Measurements from ENCODE around the gene SRP9. TPM values are rescaled to one million over a fixed set of nuclear protein-coding genes. Genes with fewer than 3 reads are reported as not detected.
A peak's percentile ranks its signal among the peaks of the same experiment; 100 is the strongest.

Gene SRP9, protein sequence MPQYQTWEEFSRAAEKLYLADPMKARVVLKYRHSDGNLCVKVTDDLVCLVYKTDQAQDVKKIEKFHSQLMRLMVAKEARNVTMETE
- total RNA-seq: 156 TPM

DNA sequence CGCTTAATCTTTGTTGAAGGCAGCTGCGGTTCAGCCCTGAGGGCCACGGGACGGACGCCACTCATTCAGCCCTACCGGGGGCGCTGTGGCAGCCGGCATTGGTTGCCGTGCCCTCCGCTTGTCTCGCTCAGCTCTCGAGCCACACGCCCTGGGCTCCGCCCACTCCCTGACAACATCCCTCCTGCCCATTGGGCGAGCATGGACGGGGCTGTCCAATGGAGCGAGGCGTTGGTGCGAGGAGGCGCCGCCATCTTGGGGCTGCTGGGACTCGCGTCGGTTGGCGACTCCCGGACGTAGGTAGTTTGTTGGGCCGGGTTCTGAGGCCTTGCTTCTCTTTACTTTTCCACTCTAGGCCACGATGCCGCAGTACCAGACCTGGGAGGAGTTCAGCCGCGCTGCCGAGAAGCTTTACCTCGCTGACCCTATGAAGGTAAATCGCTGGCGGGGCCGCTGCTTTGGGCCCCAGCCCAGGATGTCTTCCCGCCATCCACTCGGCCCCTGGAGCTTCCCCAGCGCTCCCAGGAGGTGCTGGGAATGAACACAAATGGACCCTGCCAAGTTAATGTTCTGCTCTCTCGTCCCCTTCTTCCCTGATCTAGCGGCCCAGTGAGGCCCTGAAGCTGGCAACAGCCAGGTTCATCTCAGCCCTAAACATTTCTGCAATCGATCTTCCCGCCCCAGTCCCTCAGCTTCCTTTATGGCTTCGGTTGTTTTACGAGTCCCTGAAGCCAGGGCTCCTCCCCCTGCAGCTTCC, at the start of gene SRP9:
Gene SRP9, plus strand, starts transcription at position 244 of the 754 bp plus-strand sequence. Its CDS starts 115 bp downstream, at position 359.
- ATAC-seq: peak; percentile 100

DNA sequence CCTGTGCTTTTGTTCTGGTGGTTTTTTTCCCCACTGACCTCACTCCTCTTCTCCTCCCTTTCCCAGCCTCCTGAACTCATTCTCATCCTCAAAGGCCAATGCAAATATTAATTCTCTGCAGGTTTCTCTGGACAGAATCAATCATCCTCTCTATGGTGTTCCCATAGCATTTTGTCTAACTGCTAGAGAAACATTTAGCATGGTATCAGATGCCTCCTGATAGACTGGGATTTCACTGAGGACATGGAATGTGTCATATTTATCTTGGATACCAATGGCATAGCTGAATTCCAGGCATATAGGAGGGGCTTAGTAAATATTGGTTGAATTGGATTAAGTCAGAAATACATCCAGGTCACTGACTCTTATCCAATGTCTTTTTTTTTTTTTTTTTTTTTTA, 46.1 kb upstream of the SRP9 start:
- no peak for ATAC-seq

DNA sequence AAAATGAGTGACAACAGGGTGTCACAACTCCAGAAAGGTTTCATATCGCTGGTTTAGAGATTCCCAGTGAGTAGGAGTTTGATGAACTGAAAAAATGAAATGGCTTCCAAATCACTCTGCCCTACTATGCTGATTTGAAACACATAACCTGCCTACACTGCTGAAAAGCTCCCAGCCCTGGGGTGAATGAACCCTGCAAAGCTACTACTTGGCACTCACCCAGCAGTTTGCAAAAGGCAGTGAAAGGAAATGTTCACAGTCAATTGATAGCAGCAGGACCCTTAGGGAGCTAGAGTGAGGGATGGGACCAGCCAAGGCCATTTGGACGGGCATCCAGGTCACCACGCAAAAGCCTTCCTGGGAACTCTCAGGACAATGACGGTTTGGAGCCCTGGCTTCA, 44.4 kb upstream of the SRP9 start:
- no peak for ATAC-seq

DNA sequence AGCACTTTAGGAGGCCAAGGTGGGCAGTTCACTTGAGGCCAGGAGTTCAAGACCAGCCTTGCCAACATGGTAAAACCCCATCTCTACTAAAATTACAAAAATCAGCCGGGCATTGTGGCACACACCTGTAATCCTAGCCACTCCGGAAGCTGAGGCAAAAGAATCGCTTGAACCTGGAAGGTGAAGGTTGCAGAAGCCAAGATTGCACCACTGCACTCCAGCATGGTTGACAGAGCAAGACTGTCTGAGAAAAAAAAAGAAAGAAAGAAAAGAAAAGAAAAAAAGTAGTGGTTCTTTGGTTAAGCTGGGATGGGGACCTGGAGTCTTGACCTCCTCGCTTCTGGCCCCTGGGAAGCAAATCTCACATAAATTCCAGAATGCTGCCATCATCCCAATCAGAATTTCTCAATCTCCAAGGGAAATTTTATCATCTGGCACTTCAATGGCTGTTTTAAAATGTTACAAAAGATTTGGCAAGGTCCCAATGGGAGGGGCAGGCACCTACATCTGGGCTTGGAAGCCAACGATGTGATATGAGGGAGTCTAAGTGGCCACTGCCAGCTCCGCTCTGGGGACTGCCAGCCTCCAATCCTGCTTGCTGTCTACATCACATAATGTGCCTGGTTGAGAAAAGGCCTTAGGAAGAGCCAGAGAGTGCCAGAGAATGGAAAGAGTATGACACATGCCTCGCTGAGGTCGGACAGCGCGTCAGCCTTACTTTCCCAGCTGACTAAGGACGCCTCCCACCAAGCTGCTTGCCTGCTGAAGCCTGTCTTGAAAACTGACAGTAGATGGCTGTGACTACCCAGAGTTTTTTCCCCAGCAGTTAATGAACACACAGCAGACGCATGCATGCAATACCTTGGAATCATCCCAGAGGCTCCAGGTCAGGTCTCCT, 42.1 kb upstream of the SRP9 start:
- ATAC-seq: peak; percentile 97

DNA sequence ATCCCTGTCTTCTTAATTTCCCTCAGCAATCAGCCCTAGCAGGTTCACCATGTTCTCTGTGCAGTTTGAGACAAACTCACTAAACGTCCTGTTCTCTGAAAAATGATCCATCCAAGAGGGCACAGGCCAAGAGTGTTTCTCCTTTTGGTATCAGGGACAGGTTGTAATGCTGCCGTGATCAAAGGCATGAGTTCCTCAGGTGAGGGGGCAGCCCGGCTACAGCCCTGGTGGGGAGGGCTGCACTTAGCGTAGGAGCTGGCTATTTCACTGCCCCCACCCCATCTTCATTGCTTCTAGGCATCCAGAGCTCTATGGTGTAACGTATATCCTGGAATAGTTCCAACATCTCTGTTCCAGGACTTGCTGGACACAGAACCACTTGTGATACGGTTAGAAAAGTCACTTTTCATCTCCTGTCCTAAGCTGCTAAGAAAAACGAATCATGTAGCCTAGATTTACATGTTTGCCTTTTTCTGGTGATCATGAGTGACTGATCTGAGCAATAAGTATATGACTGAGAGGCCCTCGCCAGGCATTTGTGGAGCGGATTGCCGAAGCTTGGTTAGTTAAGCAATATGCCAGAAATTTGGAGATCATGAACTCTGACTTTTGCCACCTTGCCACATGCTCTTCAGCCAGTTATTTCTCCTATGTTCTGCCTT, 41.1 kb upstream of the SRP9 start:
- no peak for ATAC-seq

DNA sequence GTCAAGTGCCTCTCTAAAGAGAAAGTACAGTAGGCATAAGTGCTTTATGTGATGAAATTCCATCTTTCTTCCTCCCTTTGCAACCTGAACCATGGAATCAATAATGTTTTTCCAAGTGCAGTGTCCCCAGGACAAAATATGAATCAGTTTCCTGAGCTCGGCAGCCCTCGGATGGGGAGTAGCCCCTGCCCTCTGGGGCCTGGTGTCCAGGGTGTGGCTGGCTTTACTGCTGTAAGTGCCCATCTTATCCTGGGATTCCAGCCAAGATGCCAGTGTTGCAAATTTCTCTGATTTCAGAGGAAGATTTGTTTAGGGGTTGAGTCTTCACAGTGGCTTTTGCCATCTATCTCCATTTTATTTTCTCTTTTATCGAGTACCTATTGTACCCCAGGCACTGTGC, 40.5 kb upstream of the SRP9 start:
- ATAC-seq: no peak

DNA sequence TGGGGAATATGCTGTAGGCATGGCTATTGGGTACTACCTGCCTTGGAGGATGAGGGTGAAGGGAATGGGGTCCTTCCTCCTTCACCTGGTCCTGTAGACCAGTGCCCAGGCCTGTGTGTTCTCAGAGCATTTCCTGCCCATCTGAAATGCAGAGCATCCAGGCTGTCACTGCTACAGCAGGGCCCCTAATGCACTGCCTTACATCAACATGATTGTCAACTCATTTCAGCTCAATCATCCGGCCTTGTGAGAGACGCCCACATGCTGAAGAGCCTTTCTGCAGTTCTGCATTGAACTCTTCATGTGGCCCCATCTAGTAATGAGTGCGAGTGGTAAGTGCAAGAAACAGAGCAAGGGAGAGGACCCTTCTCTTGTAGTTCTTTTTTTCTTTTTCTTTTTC, 39.8 kb upstream of the SRP9 start:
- no peak for ATAC-seq

DNA sequence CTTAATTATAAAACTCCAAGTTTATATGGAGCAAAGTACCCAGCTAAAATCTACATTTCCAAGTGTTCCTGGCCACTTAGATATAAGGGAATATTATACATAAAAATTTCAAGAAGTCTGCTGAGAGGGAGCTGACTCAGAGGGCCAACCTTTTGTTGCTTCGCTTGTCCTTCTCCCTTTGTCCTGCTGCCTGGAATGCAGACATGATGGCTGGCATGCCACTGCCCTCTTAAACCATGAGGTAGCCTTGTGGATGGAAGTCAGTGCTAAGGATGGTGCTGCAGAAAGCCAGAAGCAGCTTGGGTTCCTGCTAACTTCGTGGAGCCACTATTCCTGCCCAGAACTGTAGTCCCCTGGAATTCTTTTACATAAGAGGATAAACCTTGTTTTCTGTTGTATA, 38.9 kb upstream of the SRP9 start:
- ATAC-seq: no peak

DNA sequence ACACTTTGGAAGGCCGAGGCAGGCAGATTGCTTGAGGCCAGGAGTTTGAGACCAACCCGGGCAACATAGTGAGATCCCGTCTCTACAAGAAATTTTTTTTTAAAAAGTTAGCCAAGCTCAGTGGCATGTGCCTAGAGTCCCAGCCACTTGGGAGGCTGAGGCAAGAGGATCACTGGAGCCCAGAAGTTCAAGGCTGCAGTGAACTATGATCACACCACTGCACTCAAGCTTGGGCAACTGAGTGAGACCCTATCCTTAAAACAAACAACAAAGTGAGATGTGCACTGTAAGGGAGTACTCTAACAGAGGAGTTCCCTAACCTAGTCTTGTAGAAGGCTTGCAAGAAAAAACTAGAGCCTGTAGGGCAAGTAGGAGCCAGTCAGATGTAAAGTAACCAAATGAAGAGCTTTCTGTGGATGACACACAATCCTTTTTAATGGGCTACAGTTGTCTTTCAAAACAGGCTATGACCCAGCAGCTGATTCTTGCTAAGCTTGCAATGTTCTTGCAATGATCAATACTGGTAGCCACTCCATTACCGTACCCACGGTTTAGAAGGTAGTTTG, 38.0 kb upstream of the SRP9 start:
- ATAC-seq: no peak

DNA sequence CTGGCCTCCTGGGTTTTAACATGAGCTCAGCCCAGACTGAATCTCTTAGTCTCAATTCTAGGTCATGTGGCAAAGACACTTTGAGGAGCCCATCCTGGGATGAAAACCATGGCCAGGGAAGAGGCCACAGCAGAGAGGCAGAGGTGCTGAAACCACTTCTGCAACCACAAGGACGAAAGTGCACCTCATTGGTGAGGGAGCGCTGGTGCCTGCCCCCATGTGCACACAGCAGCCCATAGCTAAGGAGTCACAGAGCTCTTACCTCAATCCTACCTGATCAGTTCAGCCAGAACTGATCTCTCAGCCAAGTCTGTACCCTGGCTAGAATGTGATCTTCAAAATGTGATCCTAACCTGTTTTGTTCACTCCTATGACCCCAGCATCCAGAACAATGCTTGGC, 32.9 kb upstream of the SRP9 start:
- no peak for ATAC-seq

DNA sequence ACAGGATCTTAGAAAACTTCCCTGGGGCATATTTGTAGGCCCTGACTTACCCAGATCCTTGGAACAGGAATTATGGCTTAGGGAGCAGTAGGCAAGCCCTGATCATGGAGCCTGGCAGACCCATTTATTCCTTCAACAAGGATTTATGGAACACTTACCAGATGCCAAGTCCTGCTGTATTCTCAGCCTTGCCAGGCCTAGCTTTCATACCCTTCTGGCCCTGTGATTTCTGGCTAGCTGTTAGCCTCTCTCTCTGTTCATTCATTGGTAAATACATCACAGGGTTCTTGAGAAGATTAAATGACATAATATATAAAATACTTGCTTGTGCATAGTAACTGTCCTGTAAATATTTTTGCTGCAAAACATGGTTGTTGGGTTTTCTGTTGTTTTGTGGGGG, 32.4 kb upstream of the SRP9 start:
- no peak for ATAC-seq

DNA sequence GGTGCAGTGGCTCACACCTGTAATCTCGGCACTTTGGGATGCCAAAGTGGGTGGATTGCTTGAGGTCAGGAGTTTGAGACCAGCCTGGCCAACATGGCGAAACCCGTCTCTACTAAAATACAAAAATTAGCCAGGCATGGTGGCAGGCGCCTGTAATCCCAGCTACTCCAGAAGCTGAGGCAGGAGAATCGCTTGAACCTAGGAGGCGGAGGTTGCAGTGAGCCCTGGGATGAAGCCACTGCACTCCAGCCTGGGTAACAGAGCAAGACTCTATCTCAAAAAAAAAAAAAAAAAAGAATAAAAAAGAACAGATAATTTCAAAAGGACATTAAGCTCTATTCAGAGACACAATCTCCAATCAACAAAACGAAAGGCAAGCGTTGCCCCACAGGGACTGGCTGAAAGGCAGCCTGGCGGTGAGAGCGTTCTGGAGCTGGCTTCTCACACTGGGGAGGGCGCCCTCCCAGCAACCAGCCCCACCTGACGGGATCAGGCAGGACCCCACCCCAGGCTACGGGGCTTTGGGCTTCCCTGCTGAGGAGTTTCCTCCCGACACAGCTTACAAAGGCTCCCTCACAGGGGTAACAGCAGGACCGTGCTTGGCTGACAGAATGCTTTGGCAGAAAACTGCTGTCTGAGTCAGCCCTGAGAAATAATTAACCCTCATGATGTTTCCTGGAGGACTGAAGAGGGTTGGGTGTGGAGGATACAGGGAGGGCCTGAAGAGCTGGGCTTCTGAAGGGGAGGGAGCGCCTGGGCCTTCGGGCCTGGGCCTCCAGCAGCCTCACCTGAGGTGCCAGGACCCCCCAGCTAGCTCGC, 31.1 kb upstream of the SRP9 start:
- peak; percentile 94 for ATAC-seq

DNA sequence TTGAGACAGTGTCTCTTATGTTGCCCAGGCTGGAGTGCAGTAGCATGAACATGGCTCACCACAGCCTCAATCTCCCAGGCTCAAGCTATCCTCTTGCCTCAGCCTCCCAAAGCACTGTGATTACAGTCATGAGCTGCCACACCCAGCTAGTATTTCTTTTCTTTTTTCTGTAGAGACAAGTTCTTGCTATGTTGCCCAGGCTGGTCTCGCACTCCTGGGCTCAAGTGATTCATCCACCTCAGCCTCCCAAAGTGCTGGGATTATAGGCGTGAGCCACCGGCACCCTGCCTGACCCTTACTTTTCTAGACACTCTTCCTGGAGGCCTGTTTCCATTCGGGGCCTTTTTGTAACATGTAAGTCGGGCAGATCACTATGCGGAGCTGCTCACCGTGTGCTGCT, 30.1 kb upstream of the SRP9 start:
- ATAC-seq: peak; percentile 31

DNA sequence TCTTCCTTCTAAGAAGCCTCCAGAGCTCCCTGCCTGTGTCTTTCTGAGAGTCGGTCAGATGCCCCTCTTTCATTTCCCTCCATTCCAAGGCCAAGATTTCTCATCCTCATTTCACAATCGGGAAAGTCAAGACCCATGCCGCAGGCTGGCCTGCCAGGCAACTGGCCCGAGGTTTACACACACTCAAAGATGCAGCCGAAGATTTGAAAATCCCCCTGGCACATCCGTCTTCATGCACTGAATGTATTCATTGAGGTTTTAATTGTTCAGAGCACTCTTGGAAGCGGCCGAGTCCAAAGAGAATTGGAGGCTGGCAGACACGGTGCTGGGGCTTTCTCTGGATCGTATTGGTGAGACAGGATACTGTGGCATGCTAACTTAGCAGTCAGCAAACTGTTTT, 29.1 kb upstream of the SRP9 start:
- ATAC-seq: no peak

DNA sequence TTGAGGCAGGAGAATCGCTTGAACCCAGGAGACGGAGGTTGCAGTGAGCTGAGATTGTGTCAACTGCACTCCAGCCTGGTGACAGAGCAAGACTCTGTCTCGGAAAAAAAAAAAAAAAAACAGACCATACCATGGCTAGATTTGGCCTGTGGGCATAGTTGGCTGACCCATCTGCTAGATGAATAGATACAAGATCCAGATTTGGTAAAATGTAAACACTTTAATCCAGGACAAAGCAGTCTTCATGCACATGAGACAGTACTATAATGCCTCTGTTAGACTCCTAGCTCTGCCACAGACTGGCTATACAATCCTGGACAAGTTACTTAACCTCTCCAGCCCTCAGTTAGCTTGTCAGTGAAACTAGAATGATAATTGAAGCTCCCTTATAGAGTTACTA, 27.9 kb upstream of the SRP9 start:
- no peak for ATAC-seq

DNA sequence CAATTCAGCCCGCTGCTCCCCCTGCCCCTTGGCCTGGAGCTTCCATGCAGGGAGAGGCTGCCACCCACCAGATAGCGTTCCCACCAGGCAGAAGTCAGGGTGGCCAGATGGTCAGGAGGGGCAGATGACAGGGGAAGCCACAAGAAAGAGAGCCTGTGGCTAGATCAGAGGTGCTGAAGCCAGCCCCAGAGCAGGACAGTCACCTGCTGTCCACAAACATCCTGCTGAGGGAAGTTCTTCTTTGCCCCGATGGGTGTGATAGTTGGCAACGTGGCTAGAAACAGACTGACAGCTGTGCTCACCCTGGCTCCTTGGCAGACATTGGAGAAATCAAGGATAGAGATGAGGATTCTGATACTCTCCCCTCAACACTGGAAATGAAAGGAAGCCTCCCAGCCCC, 27.2 kb upstream of the SRP9 start:
- ATAC-seq: no peak

DNA sequence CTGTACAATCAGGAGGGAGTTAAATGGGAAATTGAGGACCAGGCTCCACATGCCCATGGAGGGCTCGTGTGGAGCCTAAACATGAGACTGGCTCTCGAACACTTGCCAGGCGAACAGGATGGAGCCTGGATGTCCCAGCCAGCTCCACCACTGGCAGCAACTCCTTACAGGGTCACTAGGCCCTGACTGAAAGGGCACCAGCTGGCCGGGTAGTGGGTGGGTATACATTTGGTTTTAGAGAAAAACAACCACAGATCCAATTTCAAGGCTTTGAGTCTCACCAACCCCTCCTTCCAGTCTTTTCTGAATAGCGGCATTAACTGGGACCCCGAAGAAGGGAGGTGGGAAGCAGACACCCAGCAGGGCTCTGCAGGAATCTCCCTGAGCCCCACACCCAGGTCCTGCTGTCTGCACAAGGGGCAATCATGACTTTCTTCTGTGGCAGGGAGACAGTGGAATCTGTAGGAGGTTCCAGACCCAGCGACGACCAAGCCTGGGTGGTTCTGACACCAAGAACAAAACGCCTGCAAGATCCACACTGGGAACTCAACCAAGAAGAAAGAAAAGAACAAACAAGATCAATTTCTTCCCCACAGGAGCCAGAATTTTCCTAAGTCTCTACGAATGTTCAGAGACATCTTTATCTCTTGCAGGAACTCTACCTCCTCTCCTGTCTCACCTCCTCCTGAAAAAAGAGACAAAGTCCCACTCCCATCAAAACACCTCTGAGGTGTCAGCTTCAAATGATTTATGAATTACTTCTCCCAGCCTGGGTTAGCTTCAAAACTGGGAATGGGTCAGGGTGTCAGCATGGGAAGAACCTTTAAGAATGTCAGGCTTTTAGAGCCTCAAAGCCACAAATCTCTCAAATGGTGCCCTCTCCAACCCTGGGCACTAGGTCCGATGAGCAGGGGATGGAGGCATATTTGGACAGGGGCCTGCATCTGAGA, 26.5 kb upstream of the SRP9 start:
- no peak for ATAC-seq

DNA sequence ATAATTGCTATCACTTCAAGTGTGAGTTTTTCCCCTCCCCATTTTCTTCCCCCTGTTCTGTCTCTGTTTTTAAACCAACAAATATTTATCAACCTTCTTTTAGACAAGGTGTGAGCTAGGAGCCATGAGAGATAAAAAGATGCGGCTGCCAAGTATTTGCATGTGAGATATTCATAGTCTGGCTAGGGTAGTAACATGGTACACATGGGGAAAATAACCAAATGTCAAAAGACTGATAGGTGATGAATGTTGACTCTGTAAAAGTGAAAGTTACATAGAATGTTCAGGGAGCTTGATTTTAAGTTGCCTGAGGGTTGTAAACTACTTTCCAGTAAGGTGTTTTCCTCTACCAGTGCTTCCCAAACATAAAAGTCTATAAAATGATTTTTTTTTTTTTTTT, 25.4 kb upstream of the SRP9 start:
- no peak for ATAC-seq

DNA sequence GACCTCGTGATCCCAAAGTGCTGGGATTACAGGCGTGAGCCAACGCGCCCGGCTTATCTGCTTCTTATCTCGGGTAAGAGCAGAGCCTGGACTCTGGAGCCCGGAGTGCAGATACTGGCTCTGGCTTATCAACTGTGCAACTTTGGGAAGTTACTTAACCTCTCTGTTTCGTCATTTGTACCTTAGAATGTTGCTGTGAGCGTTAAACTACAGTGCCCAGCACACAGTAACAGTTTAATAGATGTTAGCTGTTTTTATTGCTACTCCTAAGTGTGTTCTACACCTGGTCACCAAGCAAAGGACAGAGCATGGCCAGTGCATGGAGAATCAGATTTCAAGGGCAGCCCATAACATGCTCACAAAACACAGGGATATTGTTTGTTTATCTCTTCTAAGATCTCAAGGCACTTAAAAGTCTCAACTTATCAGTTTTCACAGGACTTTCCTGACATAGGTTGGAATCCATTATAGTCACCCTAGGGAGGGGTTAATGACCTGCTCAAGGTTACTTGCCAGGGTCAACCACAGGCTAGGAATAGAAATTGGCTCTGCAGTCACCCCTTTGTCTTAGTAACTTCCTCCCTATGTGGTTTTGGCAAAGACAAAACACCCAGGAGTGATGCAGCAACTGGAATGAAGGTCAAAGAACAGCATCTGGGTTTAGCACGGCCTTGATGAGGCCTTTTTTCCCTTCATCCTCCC, 22.5 kb upstream of the SRP9 start:
- peak; percentile 39 for ATAC-seq

DNA sequence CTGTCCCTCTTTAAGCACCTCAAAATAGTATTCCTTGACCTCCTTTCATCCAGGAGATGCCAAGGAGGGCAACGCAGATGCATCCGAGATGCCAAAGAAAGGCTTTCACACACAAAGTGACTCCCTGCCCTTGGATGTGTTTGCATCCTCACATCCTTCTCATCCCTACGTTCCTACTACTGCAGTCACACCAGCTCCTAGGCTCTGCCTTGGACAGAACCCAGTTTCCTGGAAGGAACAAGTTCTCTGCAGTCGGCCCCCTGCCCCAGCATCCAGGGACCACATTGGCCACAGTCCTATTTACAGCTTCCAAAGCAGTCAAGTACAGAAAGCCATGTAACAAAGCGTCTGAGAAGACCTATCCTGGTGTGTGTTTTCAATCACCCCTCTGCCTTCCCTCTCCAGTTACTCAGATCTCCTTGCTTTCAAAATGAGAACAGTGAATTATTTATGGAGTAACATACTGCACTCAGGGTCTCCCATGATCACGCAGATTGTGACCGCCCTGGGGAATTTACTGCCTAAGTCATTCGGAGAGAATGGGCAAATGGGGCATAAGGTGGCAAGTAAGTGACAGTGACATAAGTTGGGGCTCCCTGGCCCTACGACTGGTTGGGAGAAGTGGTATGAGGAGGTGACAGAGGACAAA, 21.8 kb upstream of the SRP9 start:
- no peak for ATAC-seq

Measured in esophagus mucosa (tissue), 1 donor.